GM12872 (cell line): ENCODE data around the gene EIF2S1.

Experiments used
- TF ChIP-seq, protein P1 (sequence below): IDR thresholded peaks from 3 replicates; pipeline ENCODE4 v1.5.1; 2011; ENCODE audit warnings: low read depth, mild to moderate bottlenecking, low read length, moderate library complexity; ENCODE audit not compliant: insufficient read depth

The EIF2S1 gene

GRCh38 chr14:67335781-67336180, 24.3 kb upstream of the EIF2S1 start:
- TF ChIP-seq, protein P1, sequence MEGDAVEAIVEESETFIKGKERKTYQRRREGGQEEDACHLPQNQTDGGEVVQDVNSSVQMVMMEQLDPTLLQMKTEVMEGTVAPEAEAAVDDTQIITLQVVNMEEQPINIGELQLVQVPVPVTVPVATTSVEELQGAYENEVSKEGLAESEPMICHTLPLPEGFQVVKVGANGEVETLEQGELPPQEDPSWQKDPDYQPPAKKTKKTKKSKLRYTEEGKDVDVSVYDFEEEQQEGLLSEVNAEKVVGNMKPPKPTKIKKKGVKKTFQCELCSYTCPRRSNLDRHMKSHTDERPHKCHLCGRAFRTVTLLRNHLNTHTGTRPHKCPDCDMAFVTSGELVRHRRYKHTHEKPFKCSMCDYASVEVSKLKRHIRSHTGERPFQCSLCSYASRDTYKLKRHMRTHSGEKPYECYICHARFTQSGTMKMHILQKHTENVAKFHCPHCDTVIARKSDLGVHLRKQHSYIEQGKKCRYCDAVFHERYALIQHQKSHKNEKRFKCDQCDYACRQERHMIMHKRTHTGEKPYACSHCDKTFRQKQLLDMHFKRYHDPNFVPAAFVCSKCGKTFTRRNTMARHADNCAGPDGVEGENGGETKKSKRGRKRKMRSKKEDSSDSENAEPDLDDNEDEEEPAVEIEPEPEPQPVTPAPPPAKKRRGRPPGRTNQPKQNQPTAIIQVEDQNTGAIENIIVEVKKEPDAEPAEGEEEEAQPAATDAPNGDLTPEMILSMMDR: peak; percentile 47; the same call in 2 of the 3 replicates

GRCh38 chr14:67343601-67344230, 16.4 kb upstream of the EIF2S1 start:
- TF ChIP-seq, protein P1: no peak

DNA sequence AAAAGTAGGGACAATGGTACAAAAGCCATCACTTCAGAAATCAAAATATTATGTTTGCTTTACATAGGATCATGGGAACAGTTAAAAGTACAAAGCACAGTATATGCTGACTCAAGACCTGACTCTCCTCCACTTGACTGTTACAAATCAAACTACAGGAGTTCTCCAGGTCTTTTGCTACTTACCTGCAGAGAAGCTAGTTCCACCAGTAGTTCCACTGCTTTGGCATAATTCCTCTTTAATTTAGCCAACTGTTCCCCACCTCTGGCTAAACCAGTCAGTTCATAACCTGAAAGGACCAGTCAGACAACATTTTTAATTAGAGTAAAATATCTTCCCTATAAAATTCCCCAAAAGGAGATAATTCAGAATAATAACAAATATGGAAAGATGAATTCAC, 14.5 kb upstream of the EIF2S1 start:
- TF ChIP-seq, protein P1: no peak

DNA sequence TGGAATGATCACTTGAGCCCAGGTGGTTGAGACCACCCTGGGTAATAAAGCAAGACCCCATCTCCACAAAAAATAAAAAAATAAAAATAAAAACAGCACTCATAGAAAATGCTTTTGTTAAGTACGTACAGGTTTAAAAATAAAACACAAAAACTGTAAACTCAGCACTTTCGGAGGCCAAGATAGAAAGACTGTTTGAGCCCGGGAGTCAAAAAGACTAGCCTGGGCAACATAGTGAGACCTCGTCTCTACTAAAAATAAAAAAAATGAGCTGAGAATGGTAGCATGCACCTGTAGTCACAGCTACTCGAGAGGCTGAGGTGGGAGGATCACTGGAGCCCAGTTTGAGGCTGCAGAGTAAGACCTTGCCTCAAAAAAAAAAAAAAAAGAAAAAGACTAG, 8.1 kb upstream of the EIF2S1 start:
- TF ChIP-seq, protein P1: no peak

DNA sequence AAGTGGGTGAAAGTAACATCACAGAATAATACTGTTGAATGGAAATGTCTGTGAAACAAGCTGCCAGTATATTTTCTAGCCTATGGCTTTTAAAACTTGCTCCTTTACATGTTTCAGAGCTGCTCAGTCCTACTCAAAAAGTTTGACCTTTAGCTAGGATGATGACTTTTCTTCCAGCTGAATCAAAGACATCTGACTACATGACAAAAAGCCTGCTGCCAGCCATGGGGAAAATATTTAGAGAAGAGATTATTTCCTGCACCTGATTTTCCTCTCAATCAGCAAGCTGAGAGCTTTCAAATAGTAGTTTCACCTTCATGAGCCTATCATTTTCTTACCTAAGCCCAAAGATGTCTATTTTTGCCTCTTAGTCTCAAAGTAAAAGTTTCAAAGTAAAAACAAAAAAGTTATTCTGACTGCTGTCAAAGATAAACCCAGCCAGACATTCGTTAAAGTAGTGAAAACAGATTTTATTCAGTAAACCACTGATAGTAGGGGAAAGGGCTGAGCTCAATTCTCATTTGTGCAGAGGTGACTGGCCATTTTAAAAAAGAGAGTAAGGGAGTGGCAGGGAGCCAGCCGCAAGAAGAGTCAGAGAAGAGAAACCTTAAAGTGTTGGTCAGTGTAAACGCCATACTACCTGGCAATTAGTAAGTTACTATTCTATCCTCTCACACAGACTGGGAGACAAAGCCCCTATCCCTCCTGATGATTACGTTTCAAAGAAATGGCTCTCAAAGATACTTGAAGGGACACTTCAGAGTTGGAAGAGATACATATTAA, 2.8 kb upstream of the EIF2S1 start:
- TF ChIP-seq, protein P1: no peak

DNA sequence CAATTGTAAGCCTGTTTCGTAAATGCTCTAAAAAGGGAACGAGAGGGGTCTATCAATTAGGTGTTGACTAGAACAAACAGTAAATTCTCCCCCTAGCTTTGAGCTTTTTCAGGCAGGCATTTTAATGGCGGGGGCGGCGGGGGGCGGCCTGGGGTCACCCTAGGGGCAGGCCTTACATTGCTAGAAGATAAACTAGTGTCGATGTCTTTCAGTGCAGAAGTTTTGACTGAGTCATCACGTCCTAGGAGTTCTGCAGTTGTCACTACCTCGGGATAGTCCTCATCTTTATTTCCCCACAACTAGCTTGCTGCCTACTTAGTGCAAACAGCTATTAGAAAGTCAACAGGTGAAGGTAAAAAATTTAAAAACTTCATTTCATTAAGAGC, 2.2 kb upstream of the EIF2S1 start:
- TF ChIP-seq, protein P1: no peak

- TF ChIP-seq, protein P1: no peak
These were observed 979 bp upstream of the EIF2S1 start for GRCh38 chr14:67358924-67359774.
